ENCODE measurements around the gene HSPBP1.

Gene HSPBP1

GRCh38 chr19:55257461-55258420, 22.2 kb downstream of the HSPBP1 start:
- no peak for DNase-seq (ENCODE audit: low read depth, low spot score)

GRCh38 chr19:55256562-55257460, 23.1 kb downstream of the HSPBP1 start:
- DNase-seq (ENCODE audit: low read depth, low spot score): no peak
- H3K27ac ChIP-seq: no peak overlapping the region

More at GRCh38 chr19:55257461-55258420, 22.2 kb downstream of the HSPBP1 start:
- H3K27ac ChIP-seq: peak overlapping the region; percentile 93

- H3K27ac ChIP-seq: peak overlapping the region; percentile 11
- DNase-seq (ENCODE audit: low read depth, low spot score): peak; percentile 60
Measured at GRCh38 chr19:55255618-55256423, 24.1 kb downstream of the HSPBP1 start.

- no peak for DNase-seq (ENCODE audit: low read depth, low spot score)
- H3K27ac ChIP-seq: no peak overlapping the region
Measured at GRCh38 chr19:55254625-55254977, 25.3 kb downstream of the HSPBP1 start.

GRCh38 chr19:55253842-55254624, 25.9 kb downstream of the HSPBP1 start:
- no peak overlapping the region for H3K27ac ChIP-seq
- no peak for DNase-seq (ENCODE audit: low read depth, low spot score)

GRCh38 chr19:55252760-55253663, 26.9 kb downstream of the HSPBP1 start:
- no peak for DNase-seq (ENCODE audit: low read depth, low spot score)
- no peak overlapping the region for H3K27ac ChIP-seq

GRCh38 chr19:55251341-55252081, 28.4 kb downstream of the HSPBP1 start:
- no peak for DNase-seq (ENCODE audit: low read depth, low spot score)
- no peak overlapping the region for H3K27ac ChIP-seq

- DNase-seq (ENCODE audit: low read depth, low spot score): no peak
- H3K27ac ChIP-seq: no peak overlapping the region
Measured at GRCh38 chr19:55250262-55251036, 29.5 kb downstream of the HSPBP1 start.

GRCh38 chr19:55249841-55250240, 30.1 kb downstream of the HSPBP1 start:
- no peak overlapping the region for H3K27ac ChIP-seq
- no peak for DNase-seq (ENCODE audit: low read depth, low spot score)

- no peak overlapping the region for H3K27ac ChIP-seq
Measured at GRCh38 chr19:55248704-55249103, 31.2 kb downstream of the HSPBP1 start.

GRCh38 chr19:55248166-55248675, 31.7 kb downstream of the HSPBP1 start:
- DNase-seq (ENCODE audit: low read depth, low spot score): no peak
- no peak overlapping the region for H3K27ac ChIP-seq

More at GRCh38 chr19:55248704-55249103, 31.2 kb downstream of the HSPBP1 start:
- no peak for DNase-seq (ENCODE audit: low read depth, low spot score)

- no peak overlapping the region for H3K27ac ChIP-seq
- peak; percentile 53 for DNase-seq (ENCODE audit: low read depth, low spot score)
Measured at GRCh38 chr19:55247621-55248099, 32.2 kb downstream of the HSPBP1 start.

- DNase-seq (ENCODE audit: low read depth, low spot score): no peak
- H3K27ac ChIP-seq: no peak overlapping the region
Measured at GRCh38 chr19:55246462-55247451, 33.2 kb downstream of the HSPBP1 start.

GRCh38 chr19:55245236-55245904, 34.5 kb downstream of the HSPBP1 start:
- no peak overlapping the region for H3K27ac ChIP-seq
- DNase-seq (ENCODE audit: low read depth, low spot score): no peak
